Choroid plexus epithelial cell (primary cell): ENCODE results near the gene TTC28.
A peak's percentile ranks its signal among the peaks of the same experiment; 100 is the strongest.

Experiments used
- DNase-seq: peaks from one replicate; pipeline ENCODE4 v3.0.0-alpha.2; 2010; ENCODE audit warnings: low read depth
- H3K4me3 ChIP-seq: 2 replicates; pipeline ENCODE4 v1.5.1; 2011; ENCODE audit warnings: low read depth, mild to moderate bottlenecking, control low read depth, low read length, moderate library complexity
- TF ChIP-seq, protein P1 (sequence below): conservative IDR thresholded peaks from 2 replicates; pipeline ENCODE4 v1.5.1; 2011; ENCODE audit warnings: low read depth, mild to moderate bottlenecking, control low read depth, inconsistent platforms, low read length, moderate library complexity

The TTC28 gene

DNA sequence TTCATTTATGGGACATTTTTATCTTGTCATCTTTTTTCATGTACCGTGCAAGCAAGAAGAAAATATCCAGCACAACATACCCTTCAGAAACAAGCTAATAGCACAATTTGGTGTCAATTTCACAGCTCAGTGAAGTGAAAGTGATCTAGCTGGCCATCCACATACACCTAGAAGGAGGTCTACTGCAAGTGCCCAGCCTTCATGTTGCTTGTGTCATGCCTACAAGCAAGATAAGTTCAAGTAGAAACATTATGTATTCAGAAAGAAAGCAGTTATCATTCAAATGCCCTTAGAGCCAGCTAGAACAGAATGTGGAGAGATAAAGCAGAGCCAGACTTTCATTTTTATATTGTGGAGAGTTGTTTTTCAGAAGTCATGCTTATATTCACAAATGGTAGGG, 434.9 kb downstream of the TTC28 start:
- H3K4me3 ChIP-seq: no peak overlapping the region
- no peak for DNase-seq
- TF ChIP-seq, protein P1, sequence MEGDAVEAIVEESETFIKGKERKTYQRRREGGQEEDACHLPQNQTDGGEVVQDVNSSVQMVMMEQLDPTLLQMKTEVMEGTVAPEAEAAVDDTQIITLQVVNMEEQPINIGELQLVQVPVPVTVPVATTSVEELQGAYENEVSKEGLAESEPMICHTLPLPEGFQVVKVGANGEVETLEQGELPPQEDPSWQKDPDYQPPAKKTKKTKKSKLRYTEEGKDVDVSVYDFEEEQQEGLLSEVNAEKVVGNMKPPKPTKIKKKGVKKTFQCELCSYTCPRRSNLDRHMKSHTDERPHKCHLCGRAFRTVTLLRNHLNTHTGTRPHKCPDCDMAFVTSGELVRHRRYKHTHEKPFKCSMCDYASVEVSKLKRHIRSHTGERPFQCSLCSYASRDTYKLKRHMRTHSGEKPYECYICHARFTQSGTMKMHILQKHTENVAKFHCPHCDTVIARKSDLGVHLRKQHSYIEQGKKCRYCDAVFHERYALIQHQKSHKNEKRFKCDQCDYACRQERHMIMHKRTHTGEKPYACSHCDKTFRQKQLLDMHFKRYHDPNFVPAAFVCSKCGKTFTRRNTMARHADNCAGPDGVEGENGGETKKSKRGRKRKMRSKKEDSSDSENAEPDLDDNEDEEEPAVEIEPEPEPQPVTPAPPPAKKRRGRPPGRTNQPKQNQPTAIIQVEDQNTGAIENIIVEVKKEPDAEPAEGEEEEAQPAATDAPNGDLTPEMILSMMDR: no peak

DNA sequence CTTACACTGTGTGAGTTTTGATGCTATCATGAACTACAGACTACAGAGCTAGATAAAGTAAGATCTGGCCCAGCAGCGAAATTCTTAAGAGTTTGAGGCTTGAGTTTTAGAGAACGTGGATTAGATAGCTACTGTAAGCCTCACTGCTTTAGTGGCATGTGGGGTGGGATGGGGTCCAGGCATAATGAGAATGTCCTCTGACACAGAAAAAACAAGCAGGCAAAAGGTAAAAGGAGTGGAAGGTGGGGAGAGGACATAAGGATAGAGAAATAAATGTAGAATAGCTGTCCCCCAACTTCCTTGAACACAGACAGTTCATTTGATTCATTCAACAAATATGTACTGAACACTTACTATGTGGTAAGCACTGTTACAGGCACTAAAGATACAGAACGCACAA, 436.1 kb downstream of the TTC28 start:
- peak; percentile 63 for DNase-seq

GRCh38 chr22:28241656-28242290, 437.9 kb downstream of the TTC28 start:
- TF ChIP-seq, protein P1: no peak
- DNase-seq: no peak
- H3K4me3 ChIP-seq: no peak overlapping the region

More for the DNA sequence above, 436.1 kb downstream of the TTC28 start:
- TF ChIP-seq, protein P1: no peak
- H3K4me3 ChIP-seq: no peak overlapping the region

DNA sequence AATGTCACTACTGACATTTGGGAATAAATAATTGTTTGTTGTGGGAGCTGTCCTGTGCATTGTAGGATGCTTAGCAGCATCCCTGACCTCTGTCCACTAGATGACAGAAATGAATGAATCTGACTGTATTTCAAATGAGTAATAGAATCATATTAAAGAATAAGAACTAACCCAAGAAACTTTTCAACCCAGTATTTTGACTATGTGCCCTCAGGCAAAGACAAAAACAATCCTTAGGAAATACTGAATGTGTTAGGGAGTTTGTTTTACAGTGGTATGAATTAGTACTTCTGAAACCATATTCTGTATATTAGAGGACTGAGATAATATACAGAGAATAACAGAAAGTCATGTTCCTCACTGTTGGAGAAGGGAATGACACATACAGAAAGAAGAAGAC, 439.7 kb downstream of the TTC28 start:
- no peak for DNase-seq
- no peak overlapping the region for H3K4me3 ChIP-seq
- TF ChIP-seq, protein P1: no peak

DNA sequence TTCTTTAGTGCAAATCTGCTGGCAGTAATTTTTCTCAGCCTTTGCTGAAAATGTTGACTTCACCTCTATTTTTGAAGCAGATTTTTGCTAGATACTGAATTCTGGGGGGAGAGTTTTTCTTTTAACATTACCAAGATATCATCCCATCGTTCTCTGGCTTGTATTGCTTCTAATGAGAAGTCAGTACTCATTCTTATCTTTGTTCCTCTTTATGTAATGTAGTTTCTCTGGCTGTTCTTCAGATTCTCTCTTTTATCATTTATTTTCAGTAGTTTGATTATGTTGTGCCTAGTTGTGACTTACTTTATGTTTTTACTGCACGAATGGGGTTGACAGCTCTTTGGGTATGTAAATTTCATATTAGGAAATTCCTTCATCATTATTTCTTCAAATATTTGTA, 441.9 kb downstream of the TTC28 start:
- no peak overlapping the region for H3K4me3 ChIP-seq
- TF ChIP-seq, protein P1: no peak
- DNase-seq: no peak

GRCh38 chr22:28237112-28237511, 442.5 kb downstream of the TTC28 start:
- TF ChIP-seq, protein P1: no peak
- peak; percentile 41 for DNase-seq
- no peak overlapping the region for H3K4me3 ChIP-seq

- DNase-seq: peak; percentile 32
- TF ChIP-seq, protein P1: no peak
- no peak overlapping the region for H3K4me3 ChIP-seq
Measured at GRCh38 chr22:28232204-28232603, 447.4 kb downstream of the TTC28 start.
